Mesenchymal stem cell (in vitro differentiated cells and primary cell): ENCODE data around the gene NUP98.

Source experiments
- DNase-seq: peaks from one replicate; pipeline ENCODE4 v3.0.0-alpha.2; 2013
- H2AFZ ChIP-seq: one replicate; pipeline ENCODE4 v1.6.1; 2013; ENCODE audit warnings: low read depth, mild to moderate bottlenecking, control low read depth, inconsistent platforms, low read length, moderate library complexity
- H2AK5ac ChIP-seq: 2 replicates; pipeline ENCODE4 v1.6.1; 2013; ENCODE audit warnings: low read length, moderate library complexity, mild to moderate bottlenecking, inconsistent platforms; ENCODE audit not compliant: severe bottlenecking
- H2BK120ac ChIP-seq: one replicate; pipeline ENCODE4 v1.6.1; 2013; ENCODE audit warnings: low read depth, mild to moderate bottlenecking, inconsistent platforms, low read length, moderate library complexity
- H2BK12ac ChIP-seq, 2 experiments: one replicate each; pipeline ENCODE4 v1.6.1; 2013; ENCODE audit warnings: inconsistent platforms in 2 of 2, low read length in 2 of 2, mild to moderate bottlenecking in 2 of 2, moderate library complexity in 2 of 2, control low read depth in 1 of 2
- H2BK15ac ChIP-seq: one replicate; pipeline ENCODE4 v1.6.1; 2013; ENCODE audit warnings: mild to moderate bottlenecking, low read depth, inconsistent platforms; ENCODE audit not compliant: poor library complexity, severe bottlenecking
- H2BK5ac ChIP-seq: 2 replicates; pipeline ENCODE4 v1.6.1; 2013; ENCODE audit warnings: low read depth, mild to moderate bottlenecking, low read length, control low read depth, inconsistent platforms; ENCODE audit not compliant: poor library complexity, severe bottlenecking
- H3K14ac ChIP-seq, 2 experiments: one replicate each; pipeline ENCODE4 v1.6.1; 2013; ENCODE audit warnings: inconsistent platforms in 2 of 2, low read length in 2 of 2, control low read depth in 1 of 2, mild to moderate bottlenecking in 1 of 2, moderate library complexity in 1 of 2
- H3K18ac ChIP-seq, 2 experiments: one replicate each; pipeline ENCODE4 v1.6.1; 2013; ENCODE audit warnings: inconsistent platforms in 2 of 2, low read length in 2 of 2, control low read depth in 1 of 2, low read depth in 1 of 2, mild to moderate bottlenecking in 1 of 2
- H3K23ac ChIP-seq, 2 experiments: one replicate each; pipeline ENCODE4 v1.6.1; 2013; ENCODE audit warnings: inconsistent platforms in 2 of 2, low read length in 2 of 2, mild to moderate bottlenecking in 2 of 2, moderate library complexity in 2 of 2, control low read depth in 1 of 2
- H3K27ac ChIP-seq: 2 replicates; pipeline ENCODE4 v1.5.1; 2013; ENCODE audit warnings: mild to moderate bottlenecking, moderate library complexity, low read length, control low read depth, inconsistent platforms; ENCODE audit not compliant: poor library complexity, severe bottlenecking
- H3K27me3 ChIP-seq, 2 experiments: 2 replicates each; pipeline versions ENCODE4 v1.6.1 to v1.7.0; 2013; ENCODE audit warnings: low read length in 2 of 2, mild to moderate bottlenecking in 2 of 2, moderate library complexity in 2 of 2, control low read depth in 1 of 2, inconsistent platforms in 1 of 2; ENCODE audit not compliant: control insufficient read depth in 1 of 2, insufficient read depth in 1 of 2
- H3K36me3 ChIP-seq, 2 experiments: 2 replicates each; pipeline versions ENCODE4 v1.6.1 to v1.7.0; 2013; ENCODE audit warnings: low read length in 2 of 2, control low read depth in 1 of 2, inconsistent platforms in 1 of 2, low read depth in 1 of 2, mild to moderate bottlenecking in 1 of 2; ENCODE audit not compliant: insufficient read depth in 2 of 2, control insufficient read depth in 1 of 2
- H3K4ac ChIP-seq, 2 experiments: one replicate each; pipeline ENCODE4 v1.6.1; 2013; ENCODE audit warnings: inconsistent platforms in 2 of 2, low read length in 2 of 2, mild to moderate bottlenecking in 2 of 2, moderate library complexity in 2 of 2, control low read depth in 1 of 2, low read depth in 1 of 2
- H3K4me1 ChIP-seq: 2 replicates; pipeline ENCODE4 v1.6.1; 2013; ENCODE audit warnings: low read depth, low read length, control low read depth; ENCODE audit not compliant: control insufficient read depth, insufficient read depth
- H3K4me2 ChIP-seq: 2 replicates; pipeline ENCODE4 v1.6.1; 2013; ENCODE audit warnings: low read length, mild to moderate bottlenecking, inconsistent platforms; ENCODE audit not compliant: poor library complexity, severe bottlenecking
- H3K4me3 ChIP-seq, 2 experiments: 2 replicates each; pipeline versions ENCODE4 v1.5.1 to v1.7.0; 2013; ENCODE audit warnings: low read length in 2 of 2, mild to moderate bottlenecking in 2 of 2, control low read depth in 1 of 2, low read depth in 1 of 2; ENCODE audit not compliant: insufficient read depth in 1 of 2
- H3K79me1 ChIP-seq: replicated peaks from 2 replicates; pipeline ENCODE4 v1.6.1; 2013; ENCODE audit warnings: mild to moderate bottlenecking, control low read depth, low read length, inconsistent platforms; ENCODE audit not compliant: poor library complexity, severe bottlenecking
- H3K9ac ChIP-seq: 2 replicates; pipeline ENCODE4 v1.7.0; 2013; ENCODE audit warnings: mild to moderate bottlenecking, low read length, moderate library complexity
- H3K9me3 ChIP-seq: 2 replicates; pipeline ENCODE4 v1.7.0; 2013; ENCODE audit warnings: mild to moderate bottlenecking, low read length; ENCODE audit not compliant: control insufficient read depth
- H4K8ac ChIP-seq: one replicate; pipeline ENCODE4 v1.6.1; 2013; ENCODE audit warnings: inconsistent platforms, mild to moderate bottlenecking, low read length, moderate library complexity
- H4K91ac ChIP-seq: one replicate; pipeline ENCODE4 v1.6.1; 2013; ENCODE audit warnings: mild to moderate bottlenecking, low read length, inconsistent platforms
- WGBS: methylation state at CpG from one replicate; pipeline ENCODE4 v1.1.7; 2013; ENCODE audit warnings: mixed read lengths; 5-methylcytosine and 5-hydroxymethylcytosine counted together

The NUP98 gene

GRCh38 chr11:3684819-3685172 is 112.6 kb downstream of the NUP98 start:
- no peak overlapping the region for H3K4me2 ChIP-seq
- H4K91ac ChIP-seq: no peak overlapping the region
- WGBS: 100% methylated on average over 1 of the region's 2 CpGs
- no peak overlapping the region for H3K9ac ChIP-seq
- no peak overlapping the region for H3K23ac ChIP-seq
- H2AK5ac ChIP-seq: no peak overlapping the region
- no peak overlapping the region for H3K4ac ChIP-seq
- H3K14ac ChIP-seq: no peak overlapping the region
- no peak overlapping the region for H2AFZ ChIP-seq
- H3K4me3 ChIP-seq: no peak overlapping the region
- no peak overlapping the region for H4K8ac ChIP-seq
- no peak overlapping the region for H2BK15ac ChIP-seq
- peaks cover 45 to 85% of the 10 kb centered on the region in 2 experiments for H3K36me3 ChIP-seq
- no peaks in the 10 kb centered on the region for H3K4me1 ChIP-seq
- H3K27me3 ChIP-seq: no peaks in the 10 kb centered on the region
- no peaks in the 10 kb centered on the region for H3K9me3 ChIP-seq
- DNase-seq: no peak
- no peak overlapping the region for H2BK12ac ChIP-seq
- H3K27ac ChIP-seq: no peak overlapping the region
- H2BK5ac ChIP-seq: no peak overlapping the region
- H3K18ac ChIP-seq: no peak overlapping the region
- no peak overlapping the region for H2BK120ac ChIP-seq
- peaks cover 18% of the 10 kb centered on the region for H3K79me1 ChIP-seq

GRCh38 chr11:3684129-3684818 is 113.1 kb downstream of the NUP98 start:
- Histone ChIP-seq H3K4me3 (no peak overlapping the region), H2BK12ac (no peak overlapping the region), H3K14ac (no peak overlapping the region), H4K91ac (no peak overlapping the region), H4K8ac (no peak overlapping the region), H3K79me1 (peaks cover 19% of the 10 kb centered on the region), H2BK15ac (no peak overlapping the region), H2AK5ac (no peak overlapping the region), H3K27ac (no peak overlapping the region), H3K9me3 (no peaks in the 10 kb centered on the region), H2BK5ac (no peak overlapping the region), H3K23ac (no peak overlapping the region), H3K27me3 (no peaks in the 10 kb centered on the region), H3K9ac (no peak overlapping the region), H3K4ac (no peak overlapping the region), H2AFZ (no peak overlapping the region), H3K18ac (no peak overlapping the region), H2BK120ac (no peak overlapping the region), H3K4me2 (no peak overlapping the region), H3K4me1 (no peaks in the 10 kb centered on the region), H3K36me3 (peaks cover 45 to 86% of the 10 kb centered on the region in 2 experiments)
- DNase-seq: no peak
- 98% methylated on average over 7 of the region's 12 CpGs for WGBS

- no peak overlapping the region for H2BK5ac ChIP-seq
- H4K8ac ChIP-seq: no peak overlapping the region
- DNase-seq: no peak
- no peaks in the 10 kb centered on the region for H3K4me1 ChIP-seq
- H3K18ac ChIP-seq: no peak overlapping the region
- no peak overlapping the region for H3K9ac ChIP-seq
- H2AFZ ChIP-seq: no peak overlapping the region
- H3K79me1 ChIP-seq: peaks cover 20% of the 10 kb centered on the region
- H3K36me3 ChIP-seq: peaks cover 40 to 94% of the 10 kb centered on the region in 2 experiments
- no peak overlapping the region for H3K4me3 ChIP-seq
- no peak overlapping the region for H2BK120ac ChIP-seq
- H3K27ac ChIP-seq: no peak overlapping the region
- H3K23ac ChIP-seq: no peak overlapping the region
- H2BK12ac ChIP-seq: no peak overlapping the region
- no peak overlapping the region for H3K4ac ChIP-seq
- no peak overlapping the region for H3K4me2 ChIP-seq
- H2BK15ac ChIP-seq: no peak overlapping the region
- 99% methylated on average over 9 of the region's 9 CpGs for WGBS
- H2AK5ac ChIP-seq: no peak overlapping the region
- no peaks in the 10 kb centered on the region for H3K9me3 ChIP-seq
- no peak overlapping the region for H4K91ac ChIP-seq
- no peak overlapping the region for H3K14ac ChIP-seq
- H3K27me3 ChIP-seq: no peaks in the 10 kb centered on the region
These were observed 114.3 kb downstream of the NUP98 start for GRCh38 chr11:3683039-3683438.

GRCh38 chr11:3679077-3679476 is 118.3 kb downstream of the NUP98 start:
- H4K91ac ChIP-seq: no peak overlapping the region
- H3K4me3 ChIP-seq: no peak overlapping the region
- peaks cover 5% of the 10 kb centered on the region for H3K4me1 ChIP-seq
- WGBS: 100% methylated on average over 2 of the region's 3 CpGs
- H3K27ac ChIP-seq: no peak overlapping the region
- no peak overlapping the region for H2BK120ac ChIP-seq
- peaks cover 44 to 93% of the 10 kb centered on the region in 2 experiments for H3K36me3 ChIP-seq
- H4K8ac ChIP-seq: no peak overlapping the region
- no peak overlapping the region for H3K18ac ChIP-seq
- H2BK12ac ChIP-seq: no peak overlapping the region
- no peak for DNase-seq
- H3K27me3 ChIP-seq: no peaks in the 10 kb centered on the region
- no peak overlapping the region for H3K4ac ChIP-seq
- H3K79me1 ChIP-seq: peaks cover 17% of the 10 kb centered on the region
- no peaks in the 10 kb centered on the region for H3K9me3 ChIP-seq
- no peak overlapping the region for H3K9ac ChIP-seq
- H2AK5ac ChIP-seq: no peak overlapping the region
- H3K14ac ChIP-seq: no peak overlapping the region
- no peak overlapping the region for H2BK5ac ChIP-seq
- no peak overlapping the region for H2AFZ ChIP-seq
- H3K23ac ChIP-seq: no peak overlapping the region
- no peak overlapping the region for H3K4me2 ChIP-seq
- H2BK15ac ChIP-seq: no peak overlapping the region
